Fibroblast of peridontal ligament (primary cell): Measurements from ENCODE around the gene SORBS1.

Source experiments
- DNase-seq: peaks from one replicate; pipeline ENCODE4 v3.0.0-alpha.2; 2010; ENCODE audit errors: extremely low read depth

SORBS1 gene

DNA sequence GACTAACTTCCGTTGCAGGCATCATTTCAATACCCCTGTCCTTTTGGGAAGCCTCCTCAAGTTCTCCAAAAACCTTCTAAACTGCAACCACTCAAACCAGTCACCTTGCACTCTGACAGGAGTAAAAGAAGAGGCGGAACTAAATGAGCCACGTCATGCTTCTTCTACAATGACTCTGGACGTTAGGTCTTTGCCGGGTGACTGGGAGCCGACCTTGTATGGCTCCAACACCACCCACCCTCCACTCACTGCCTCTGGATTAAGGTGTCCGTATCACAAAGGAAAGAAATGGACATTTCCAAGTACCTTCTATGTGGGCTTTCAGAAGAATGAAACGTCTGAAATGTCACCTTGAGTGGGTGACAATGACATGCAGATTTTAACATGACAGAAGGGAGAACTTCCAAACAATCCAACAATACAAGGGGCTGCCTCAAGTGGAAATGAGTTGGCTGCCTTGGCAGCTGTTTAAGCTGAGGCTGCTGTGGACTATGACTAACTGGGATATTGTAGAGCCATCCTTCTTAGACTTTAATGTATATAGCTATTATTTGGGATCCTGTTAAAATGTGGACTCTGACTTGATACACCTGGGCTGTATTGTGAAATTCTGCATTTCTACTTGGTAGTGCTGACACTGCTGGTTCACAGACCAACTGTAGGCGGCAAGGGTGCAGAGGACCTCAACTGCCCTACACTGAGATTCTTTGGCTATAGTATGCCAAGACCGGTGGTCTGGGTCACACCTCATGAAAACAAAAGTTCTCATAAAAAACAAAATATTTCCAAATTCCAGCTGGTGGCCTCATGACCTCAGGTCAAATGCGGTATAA is 236.5 kb downstream of the SORBS1 start:
- no peak for DNase-seq

DNA sequence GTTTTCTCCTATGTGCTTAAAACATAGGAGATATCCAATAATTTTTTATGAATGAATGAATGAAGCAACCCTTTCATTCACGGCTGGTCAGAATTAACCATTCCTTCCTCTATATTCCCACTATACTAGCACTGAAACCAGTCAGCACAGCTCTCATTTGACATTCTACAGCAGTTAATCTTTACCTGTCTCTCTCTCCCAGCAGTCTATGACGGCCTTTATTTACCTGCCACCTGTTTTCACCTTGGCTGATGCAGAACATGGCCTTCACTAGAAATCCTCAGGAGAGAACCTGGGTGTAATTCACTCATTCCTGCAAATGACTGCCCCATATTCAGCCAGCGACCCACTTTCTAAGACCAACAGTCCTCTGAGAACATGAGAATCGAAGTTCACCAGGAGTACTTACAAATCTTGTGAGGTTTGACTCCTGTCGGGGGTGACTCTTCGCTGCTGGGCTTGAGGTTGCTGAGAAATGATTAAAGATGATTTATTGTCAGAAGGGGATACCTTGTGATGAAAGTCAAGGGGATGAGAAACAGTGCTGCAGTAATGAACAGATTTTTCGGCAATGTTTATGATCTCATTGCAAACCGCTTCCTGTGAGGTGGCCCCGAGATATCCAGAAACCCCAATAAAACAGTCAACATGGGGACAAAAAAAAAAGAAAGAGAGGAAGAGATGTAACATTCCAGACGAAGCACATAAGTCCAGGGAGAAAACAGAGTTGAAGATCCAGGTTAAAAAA is 239.4 kb downstream of the SORBS1 start:
- no peak for DNase-seq

GRCh38 chr10:95319239-95319638 is 241.9 kb downstream of the SORBS1 start:
- peak; percentile 22 for DNase-seq

- no peak for DNase-seq
Observed at GRCh38 chr10:95315509-95315908, 245.7 kb downstream of the SORBS1 start.

DNA sequence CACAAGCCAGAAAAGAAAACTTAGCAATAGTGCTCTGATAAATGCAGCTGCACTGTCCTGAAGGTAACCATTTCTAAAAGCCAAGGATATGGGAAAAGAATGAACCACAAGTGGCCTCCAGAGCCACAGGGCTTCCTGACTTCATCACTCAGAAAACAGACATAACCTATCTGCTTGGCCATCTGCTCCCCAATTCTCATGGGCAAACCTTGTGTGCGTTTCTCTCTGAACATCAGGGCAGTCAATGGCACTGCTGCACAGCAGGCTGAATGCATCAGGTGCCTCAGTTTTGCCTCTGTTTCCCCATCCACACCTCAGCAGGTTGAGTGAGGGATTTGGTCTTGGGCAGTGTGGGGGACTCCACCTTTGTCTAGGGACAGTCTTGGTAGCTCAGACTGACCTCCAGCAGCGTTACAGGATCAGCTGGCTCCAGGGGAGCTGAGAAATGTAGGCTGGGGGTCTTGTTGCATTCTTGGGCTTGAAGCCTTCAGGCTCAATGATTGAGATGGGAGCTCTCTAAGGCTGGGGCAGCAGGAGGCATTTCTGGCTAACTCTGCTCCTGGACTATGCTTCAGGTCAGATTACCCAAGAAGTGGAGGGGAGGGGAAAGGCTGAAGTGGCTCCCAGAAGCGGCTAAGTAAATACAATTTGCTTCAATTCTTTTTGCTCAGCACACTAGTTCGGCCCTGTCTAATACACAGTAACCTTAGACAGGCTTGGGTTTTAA is 246.8 kb downstream of the SORBS1 start:
- no peak for DNase-seq

DNA sequence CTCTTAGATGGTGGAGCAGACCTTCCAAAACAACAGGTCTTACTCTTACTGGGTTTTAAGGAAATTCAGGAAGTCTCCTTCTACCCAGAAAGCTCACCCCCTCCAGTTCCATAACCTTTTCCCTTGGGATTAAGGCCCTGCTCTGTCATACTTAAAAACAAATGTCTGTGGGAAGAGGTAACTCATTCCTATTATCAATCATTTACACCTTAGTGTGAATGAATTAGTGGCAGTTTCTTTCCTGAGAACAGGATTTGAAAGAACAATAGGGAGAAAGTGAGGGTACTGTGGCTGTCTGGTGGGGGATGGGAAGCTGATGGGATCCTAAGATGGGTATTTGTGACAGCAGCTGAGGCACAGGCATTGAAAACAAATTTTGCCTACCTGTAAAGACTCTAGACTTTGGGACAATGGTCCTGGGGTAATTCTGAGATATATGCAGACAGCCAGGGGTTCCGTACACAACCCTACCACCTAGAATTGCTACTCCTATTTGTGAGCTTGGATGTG is 248.1 kb downstream of the SORBS1 start:
- DNase-seq, result no peak

GRCh38 chr10:95312257-95312656 is 248.9 kb downstream of the SORBS1 start:
- no peak for DNase-seq

GRCh38 chr10:95309958-95310357 is 251.2 kb downstream of the SORBS1 start:
- no peak for DNase-seq

- DNase-seq, result peak; percentile 98
Observed at GRCh38 chr10:95308389-95309302, 252.5 kb downstream of the SORBS1 start.

GRCh38 chr10:95306851-95307250 is 254.3 kb downstream of the SORBS1 start:
- DNase-seq, result no peak

- DNase-seq, result no peak
Observed at GRCh38 chr10:95306318-95306650, 254.9 kb downstream of the SORBS1 start.

DNA sequence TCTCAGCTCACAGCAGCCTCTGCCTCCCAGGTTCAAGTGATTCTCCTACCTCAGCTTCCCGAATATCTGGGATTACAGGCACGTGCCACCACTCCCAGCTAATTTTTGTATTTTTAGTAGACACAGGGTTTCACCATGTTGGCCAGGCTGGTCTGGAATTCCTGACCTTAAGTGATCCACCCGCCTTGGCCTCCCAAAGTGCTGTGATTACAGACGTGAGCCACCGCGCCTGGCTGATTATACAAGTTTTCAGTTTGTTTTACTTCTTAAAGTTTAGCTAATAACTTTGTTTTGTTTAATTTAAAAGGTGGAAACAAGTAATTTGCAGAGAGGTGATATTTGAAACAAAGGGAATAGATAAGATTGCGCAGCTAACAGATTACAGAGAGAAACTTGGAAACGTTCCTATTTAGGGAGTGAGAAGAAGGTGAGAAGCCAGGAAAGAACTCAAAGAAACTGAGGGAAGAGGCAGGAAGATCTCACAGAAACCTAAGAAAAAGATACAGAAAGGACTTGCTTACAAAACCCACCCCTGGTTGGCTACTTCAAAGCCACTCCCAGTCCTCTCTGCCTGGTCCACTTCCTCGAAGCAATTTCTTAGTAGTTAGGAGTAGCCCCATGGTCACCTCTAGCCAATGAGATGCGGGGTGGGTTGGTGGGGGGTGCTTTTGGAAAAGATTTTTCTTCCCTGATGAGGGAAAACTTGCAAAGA is 255.4 kb downstream of the SORBS1 start:
- no peak for DNase-seq

- no peak for DNase-seq
Observed at GRCh38 chr10:95304976-95305375, 256.2 kb downstream of the SORBS1 start.

GRCh38 chr10:95304463-95304862 is 256.7 kb downstream of the SORBS1 start:
- no peak for DNase-seq

DNA sequence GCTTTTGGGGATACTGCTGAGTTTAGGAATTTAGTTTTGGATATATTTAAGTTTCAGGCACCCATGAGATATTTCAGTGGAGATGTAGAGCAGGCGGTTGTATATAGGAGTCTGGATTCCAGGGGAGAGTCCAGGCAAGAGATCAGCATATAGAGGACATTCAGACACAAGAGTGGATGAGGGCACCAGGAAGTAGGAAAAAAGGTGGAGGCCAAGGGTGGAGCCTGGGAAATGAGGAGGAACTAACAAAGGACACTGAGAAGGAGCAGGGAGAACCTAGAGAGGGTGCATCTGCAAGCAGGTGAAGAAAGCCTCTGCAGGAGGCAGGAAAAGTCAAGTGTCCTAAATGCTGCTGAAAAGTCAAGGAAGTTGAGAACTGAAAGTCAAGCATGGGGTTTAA is 257.2 kb downstream of the SORBS1 start:
- DNase-seq, result no peak

DNA sequence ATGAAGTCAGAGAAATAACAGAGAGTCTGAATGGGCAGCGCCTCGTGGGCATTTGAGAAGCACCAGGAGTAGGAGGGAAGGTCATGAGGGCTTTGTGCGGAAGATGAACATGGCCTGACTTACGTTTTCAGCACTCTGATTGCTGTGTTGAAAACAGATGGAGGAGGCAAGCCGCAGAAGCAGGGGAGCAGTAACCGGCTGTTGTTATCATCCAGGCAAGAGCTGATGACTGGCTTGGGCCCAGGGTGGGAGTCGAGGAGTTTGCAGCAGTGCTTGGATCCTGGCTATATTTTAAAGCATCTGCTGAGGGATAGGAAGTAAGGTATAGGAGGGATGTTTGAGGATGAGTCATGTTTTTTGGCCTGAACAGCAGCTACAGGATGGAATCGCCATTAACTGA is 257.6 kb downstream of the SORBS1 start:
- no peak for DNase-seq

- no peak for DNase-seq
Observed at GRCh38 chr10:95300022-95300539, 261.1 kb downstream of the SORBS1 start.

DNA sequence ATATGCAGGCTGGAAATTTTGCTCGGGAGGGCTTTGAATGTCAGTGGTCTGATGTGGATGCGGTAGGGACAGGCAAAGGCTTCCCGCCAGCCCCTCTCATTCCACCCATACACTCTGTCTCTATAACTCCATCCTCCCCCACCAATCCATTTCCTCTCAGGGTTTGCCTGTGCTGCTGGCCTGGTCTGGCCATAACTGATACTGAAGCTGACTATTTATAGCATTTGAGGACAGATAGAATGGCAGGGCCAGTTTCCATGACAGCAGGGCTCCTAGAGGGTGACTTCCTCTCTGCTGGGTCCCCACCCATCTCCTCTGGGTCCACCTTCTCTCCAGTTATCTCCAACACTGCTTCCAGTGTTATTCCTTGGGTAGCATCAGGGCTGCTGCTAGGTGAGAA is 263.8 kb downstream of the SORBS1 start:
- no peak for DNase-seq

DNA sequence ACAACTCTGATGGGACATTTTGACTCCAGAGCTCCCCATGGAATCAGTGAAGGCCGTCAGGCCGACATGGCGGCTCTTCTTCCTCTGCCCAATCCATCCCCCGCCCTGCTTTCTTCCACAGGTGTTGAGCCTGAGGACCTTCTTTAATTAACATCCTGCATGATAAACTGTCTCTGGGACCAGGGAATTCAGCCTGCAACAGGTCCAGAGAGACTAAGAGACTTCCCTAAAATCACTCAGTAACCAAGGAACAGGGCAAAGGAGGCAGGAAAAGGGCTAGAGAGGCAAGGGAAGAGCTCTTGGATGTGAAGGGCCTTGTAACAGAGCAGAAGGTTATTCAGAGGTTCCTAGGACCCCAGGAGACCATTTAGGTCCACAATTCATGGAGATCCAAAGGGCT is 264.4 kb downstream of the SORBS1 start:
- no peak for DNase-seq

DNA sequence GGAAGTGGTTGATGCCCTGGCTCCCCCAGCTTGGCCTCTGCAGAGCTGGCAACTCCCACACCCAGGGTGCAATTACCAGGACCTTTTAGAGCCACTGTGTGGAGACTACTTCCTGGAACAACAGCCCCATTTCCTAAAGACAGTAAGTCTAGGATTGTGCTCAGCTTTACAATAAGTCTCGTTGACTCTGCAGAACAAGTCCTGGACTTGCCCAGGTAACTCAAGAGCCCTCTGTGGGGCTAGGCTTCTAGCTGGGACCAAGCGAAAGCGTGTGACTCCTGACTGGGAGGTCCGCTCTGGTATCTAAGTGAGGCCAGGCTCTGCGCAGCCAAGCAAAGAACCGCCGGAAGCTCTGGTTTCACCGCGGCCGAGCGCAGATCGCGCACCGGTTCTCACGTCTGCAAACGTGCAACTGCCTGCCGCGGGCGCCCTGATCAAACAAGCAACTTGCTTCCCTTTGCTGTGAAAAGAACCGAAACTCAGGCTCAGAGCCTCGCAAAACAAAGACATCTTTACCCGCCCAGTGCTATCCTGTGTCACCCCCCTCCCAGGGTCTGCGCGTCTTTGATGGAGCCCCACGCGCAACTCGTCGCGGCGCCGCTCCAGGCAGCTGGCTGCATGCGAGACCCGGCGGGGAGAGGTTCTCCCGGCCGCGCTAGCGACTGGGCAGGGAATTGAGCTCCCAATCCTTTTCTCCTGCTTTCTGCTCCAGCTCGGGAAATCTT is 266.0 kb downstream of the SORBS1 start:
- peak; percentile 46 for DNase-seq
